ENCODE measurements around the gene TTC34. TPM values are rescaled to one million over a fixed set of nuclear protein-coding genes. Genes with fewer than 3 reads are reported as not detected.

The TTC34 gene
- polyA plus RNA-seq, 3 donors = 0.03 to 1.00 TPM; not detected in 1

- peak overlapping the region; percentile 54 to 86 (median 56) for H3K4me3 ChIP-seq (replicated peaks in 1 of 3; ENCODE audit: low read depth in 2 of 3, low read length in 3 of 3)
- DNase-seq = no peak
- H2AFZ ChIP-seq (ENCODE audit: insufficient read depth, low read depth, low read length, poor library complexity, severe bottlenecking) = peak overlapping the region; percentile 97
Observed at GRCh38 chr1:2642131-2642559, 159.3 kb downstream of the TTC34 start.

GRCh38 chr1:2641381-2642130 is 159.9 kb downstream of the TTC34 start:
- TF ChIP-seq, protein P1, sequence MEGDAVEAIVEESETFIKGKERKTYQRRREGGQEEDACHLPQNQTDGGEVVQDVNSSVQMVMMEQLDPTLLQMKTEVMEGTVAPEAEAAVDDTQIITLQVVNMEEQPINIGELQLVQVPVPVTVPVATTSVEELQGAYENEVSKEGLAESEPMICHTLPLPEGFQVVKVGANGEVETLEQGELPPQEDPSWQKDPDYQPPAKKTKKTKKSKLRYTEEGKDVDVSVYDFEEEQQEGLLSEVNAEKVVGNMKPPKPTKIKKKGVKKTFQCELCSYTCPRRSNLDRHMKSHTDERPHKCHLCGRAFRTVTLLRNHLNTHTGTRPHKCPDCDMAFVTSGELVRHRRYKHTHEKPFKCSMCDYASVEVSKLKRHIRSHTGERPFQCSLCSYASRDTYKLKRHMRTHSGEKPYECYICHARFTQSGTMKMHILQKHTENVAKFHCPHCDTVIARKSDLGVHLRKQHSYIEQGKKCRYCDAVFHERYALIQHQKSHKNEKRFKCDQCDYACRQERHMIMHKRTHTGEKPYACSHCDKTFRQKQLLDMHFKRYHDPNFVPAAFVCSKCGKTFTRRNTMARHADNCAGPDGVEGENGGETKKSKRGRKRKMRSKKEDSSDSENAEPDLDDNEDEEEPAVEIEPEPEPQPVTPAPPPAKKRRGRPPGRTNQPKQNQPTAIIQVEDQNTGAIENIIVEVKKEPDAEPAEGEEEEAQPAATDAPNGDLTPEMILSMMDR (IDR thresholded peaks at IDR 0.05) = no peak
- no peak for DNase-seq
- WGBS (ENCODE audit: insufficient coverage) = 95% methylated on average over 33 of the region's 34 CpGs
- Histone ChIP-seq H3K9me3 (replicated peaks in 1 of 2; ENCODE audit: control insufficient read depth in 1 of 2, insufficient read depth in 1 of 2, low read length in 2 of 2) (peaks cover 17 to 24% of the 10 kb centered on the region in 2 donors), H3K4me2 (replicated peaks; ENCODE audit: extremely low read depth, low read length, poor library complexity, severe bottlenecking) (peak overlapping the region; percentile 94), H4K20me1 (ENCODE audit: insufficient read depth, low read length) (no peaks in the 10 kb centered on the region), H3K4me1 (ENCODE audit: control insufficient read depth in 1 of 2, insufficient read depth in 2 of 2, low read length in 2 of 2) (peaks cover 14 to 21% of the 10 kb centered on the region in 2 donors), H3K36me3 (replicated peaks in 1 of 2; ENCODE audit: control insufficient read depth in 1 of 2, insufficient read depth in 2 of 2, low read length in 2 of 2) (no peaks in the 10 kb centered on the region), H3K27ac (ENCODE audit: low read depth in 1 of 2, low read length in 2 of 2) (no peak overlapping the region), H3K9ac (ENCODE audit: insufficient read depth, low read length, poor library complexity, severe bottlenecking) (peak overlapping the region; percentile 92), H3K79me2 (ENCODE audit: insufficient read depth, low read length) (no peaks in the 10 kb centered on the region), H3K27me3 (ENCODE audit: control insufficient read depth in 2 of 2, insufficient read depth in 2 of 2, low read length in 2 of 2) (peaks cover 0 to 4% of the 10 kb centered on the region in 2 donors), H2AFZ (ENCODE audit: insufficient read depth, low read depth, low read length, poor library complexity, severe bottlenecking) (no peak overlapping the region), H3K4me3 (replicated peaks in 1 of 3; ENCODE audit: low read depth in 2 of 3, low read length in 3 of 3) (peak overlapping the region in 1 of 3 experiments; percentile 86)
- Mint-ChIP-seq H3K9me3 (peaks cover 16 to 36% (median 29%) of the 10 kb centered on the region in 7 donors), H3K4me1 (peaks cover 8% of the 10 kb centered on the region), H3K27ac (no peak overlapping the region), H3K4me3 (no peak overlapping the region), H3K27me3 (ENCODE audit: low read depth in 3 of 3) (peaks cover 7 to 27% (median 9%) of the 10 kb centered on the region in 3 donors), H3K36me3 (no peaks in the 10 kb centered on the region)
- intact Hi-C loops (cut with micrococcal nuclease) = loop anchor here (5.0 kb wide), 3 partner anchors 54 to 114 kb away; partner anchors contain the start of genes PANK4 (in 2 of the 2) and PRXL2B (in 2 of the 2)

More at GRCh38 chr1:2642131-2642559, 159.3 kb downstream of the TTC34 start:
- Mint-ChIP-seq H3K9me3 (peaks cover 14 to 36% (median 29%) of the 10 kb centered on the region in 7 donors), H3K4me1 (peaks cover 8% of the 10 kb centered on the region), H3K27me3 (ENCODE audit: low read depth in 3 of 3) (peaks cover 5 to 24% (median 9%) of the 10 kb centered on the region in 3 donors), H3K27ac (peak overlapping the region in 4 of 7 donors; percentile 8 to 67 (median 55)), H3K4me3 (peak overlapping the region; percentile 80 to 91), H3K36me3 (no peaks in the 10 kb centered on the region)
- TF ChIP-seq, protein P1 (IDR thresholded peaks at IDR 0.05) = no peak
- no peaks in the 10 kb centered on the region for H3K36me3 ChIP-seq (replicated peaks in 1 of 2; ENCODE audit: control insufficient read depth in 1 of 2, insufficient read depth in 2 of 2, low read length in 2 of 2)
- no peaks in the 10 kb centered on the region for H3K79me2 ChIP-seq (ENCODE audit: insufficient read depth, low read length)
- H3K9ac ChIP-seq (ENCODE audit: insufficient read depth, low read length, poor library complexity, severe bottlenecking) = peak overlapping the region; percentile 92
- peak overlapping the region in 1 of 2 donors; percentile 88 for H3K27ac ChIP-seq (ENCODE audit: low read depth in 1 of 2, low read length in 2 of 2)
- H4K20me1 ChIP-seq (ENCODE audit: insufficient read depth, low read length) = no peaks in the 10 kb centered on the region
- peaks cover 14 to 21% of the 10 kb centered on the region in 2 donors for H3K4me1 ChIP-seq (ENCODE audit: control insufficient read depth in 1 of 2, insufficient read depth in 2 of 2, low read length in 2 of 2)
- H3K27me3 ChIP-seq (ENCODE audit: control insufficient read depth in 2 of 2, insufficient read depth in 2 of 2, low read length in 2 of 2) = peaks cover 0 to 4% of the 10 kb centered on the region in 2 donors
- peaks cover 17 to 22% of the 10 kb centered on the region in 2 donors for H3K9me3 ChIP-seq (replicated peaks in 1 of 2; ENCODE audit: control insufficient read depth in 1 of 2, insufficient read depth in 1 of 2, low read length in 2 of 2)
- WGBS (ENCODE audit: insufficient coverage) = 56% methylated on average over 11 of the region's 11 CpGs
- intact Hi-C loops (cut with micrococcal nuclease) = loop anchor here (5.0 kb wide), 3 partner anchors 55 to 115 kb away; partner anchors contain the start of genes PANK4 (in 2 of the 2) and PRXL2B (in 2 of the 2)
- peak overlapping the region; percentile 94 for H3K4me2 ChIP-seq (replicated peaks; ENCODE audit: extremely low read depth, low read length, poor library complexity, severe bottlenecking)
